ENCODE data around the gene NUDT4.
"Not testable (repeated sequence)": the region's sequence is repeated elsewhere in the genome, so short reads cannot be mapped to it uniquely, and the experiment has no call there.

Gene NUDT4

GRCh38 chr12:93365616-93366405, 11.9 kb upstream of the NUDT4 start:
- in situ Hi-C loops (cut with MboI; ENCODE audit: low sequenced_read_pairs): no loop called here

GRCh38 chr12:93366422-93366821, 11.3 kb upstream of the NUDT4 start:
- in situ Hi-C loops (cut with MboI; ENCODE audit: low sequenced_read_pairs): no loop called here

GRCh38 chr12:93368766-93369165, 9.0 kb upstream of the NUDT4 start:
- in situ Hi-C loops (cut with MboI; ENCODE audit: low sequenced_read_pairs): no loop called here

- in situ Hi-C loops (cut with MboI; ENCODE audit: low sequenced_read_pairs): no loop called here
Measured at GRCh38 chr12:93369505-93369904, 8.2 kb upstream of the NUDT4 start.

- in situ Hi-C loops (cut with MboI; ENCODE audit: low sequenced_read_pairs): no loop called here
Measured at GRCh38 chr12:93370947-93371346, 6.8 kb upstream of the NUDT4 start.

GRCh38 chr12:93373961-93374656, 3.6 kb upstream of the NUDT4 start:
- in situ Hi-C loops (cut with MboI; ENCODE audit: low sequenced_read_pairs): no loop called here

- in situ Hi-C loops (cut with MboI; ENCODE audit: low sequenced_read_pairs): no loop called here
Measured at GRCh38 chr12:93375906-93376305, 1.8 kb upstream of the NUDT4 start.

GRCh38 chr12:93376436-93377251, 1.1 kb upstream of the NUDT4 start:
- in situ Hi-C loops (cut with MboI; ENCODE audit: low sequenced_read_pairs): no loop called here

- in situ Hi-C loops (cut with MboI; ENCODE audit: low sequenced_read_pairs): not testable (repeated sequence)
Measured at GRCh38 chr12:93378196-93378997, 672 bp downstream of the NUDT4 start.

- in situ Hi-C loops (cut with MboI; ENCODE audit: low sequenced_read_pairs): no loop called here
Measured at GRCh38 chr12:93378998-93379325, 1.2 kb downstream of the NUDT4 start.

- in situ Hi-C loops (cut with MboI; ENCODE audit: low sequenced_read_pairs): no loop called here
Measured at GRCh38 chr12:93379326-93379980, 1.7 kb downstream of the NUDT4 start.

GRCh38 chr12:93379981-93380361, 2.2 kb downstream of the NUDT4 start:
- in situ Hi-C loops (cut with MboI; ENCODE audit: low sequenced_read_pairs): no loop called here

GRCh38 chr12:93380480-93381121, 2.9 kb downstream of the NUDT4 start:
- in situ Hi-C loops (cut with MboI; ENCODE audit: low sequenced_read_pairs): no loop called here

- in situ Hi-C loops (cut with MboI; ENCODE audit: low sequenced_read_pairs): no loop called here
Measured at GRCh38 chr12:93381161-93381975, 3.6 kb downstream of the NUDT4 start.

- in situ Hi-C loops (cut with MboI; ENCODE audit: low sequenced_read_pairs): not testable (repeated sequence)
Measured at GRCh38 chr12:93381976-93382437, 4.3 kb downstream of the NUDT4 start.

- in situ Hi-C loops (cut with MboI; ENCODE audit: low sequenced_read_pairs): no loop called here
Measured at GRCh38 chr12:93387780-93388179, 10.1 kb downstream of the NUDT4 start.

GRCh38 chr12:93390031-93390430, 12.3 kb downstream of the NUDT4 start:
- in situ Hi-C loops (cut with MboI; ENCODE audit: low sequenced_read_pairs): no loop called here

- in situ Hi-C loops (cut with MboI; ENCODE audit: low sequenced_read_pairs): no loop called here
Measured at GRCh38 chr12:93390549-93391297, 13.0 kb downstream of the NUDT4 start.
